ENCODE measurements around the gene NFIX.
"Not testable (repeated sequence)": the region's sequence is repeated elsewhere in the genome, so short reads cannot be mapped to it uniquely, and the experiment has no call there.

DNA sequence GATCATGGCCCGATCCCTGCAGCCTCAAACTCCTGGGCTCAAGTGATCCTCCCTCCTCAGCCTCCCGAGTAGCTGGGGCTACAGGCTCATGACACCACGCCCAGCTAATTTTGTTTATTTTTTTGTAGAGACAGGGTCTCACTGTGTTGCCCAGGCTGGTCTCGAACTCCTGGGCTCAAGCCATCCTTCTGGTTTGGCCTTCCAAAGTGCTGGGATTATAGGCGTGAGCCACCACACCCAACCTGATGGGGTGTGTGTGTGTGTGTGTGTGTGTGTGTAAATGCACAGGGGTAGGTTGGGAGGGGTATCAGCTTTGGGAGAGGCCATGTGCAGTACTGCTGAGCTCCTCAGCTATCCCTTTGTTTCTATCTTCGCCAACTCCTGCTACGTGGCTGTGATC is 19.2 kb upstream of the NFIX start:
- not testable (repeated sequence) for TF ChIP-seq POLR2A, EP300 (IDR thresholded peaks at IDR 0.05)
- TF ChIP-seq, protein P1, sequence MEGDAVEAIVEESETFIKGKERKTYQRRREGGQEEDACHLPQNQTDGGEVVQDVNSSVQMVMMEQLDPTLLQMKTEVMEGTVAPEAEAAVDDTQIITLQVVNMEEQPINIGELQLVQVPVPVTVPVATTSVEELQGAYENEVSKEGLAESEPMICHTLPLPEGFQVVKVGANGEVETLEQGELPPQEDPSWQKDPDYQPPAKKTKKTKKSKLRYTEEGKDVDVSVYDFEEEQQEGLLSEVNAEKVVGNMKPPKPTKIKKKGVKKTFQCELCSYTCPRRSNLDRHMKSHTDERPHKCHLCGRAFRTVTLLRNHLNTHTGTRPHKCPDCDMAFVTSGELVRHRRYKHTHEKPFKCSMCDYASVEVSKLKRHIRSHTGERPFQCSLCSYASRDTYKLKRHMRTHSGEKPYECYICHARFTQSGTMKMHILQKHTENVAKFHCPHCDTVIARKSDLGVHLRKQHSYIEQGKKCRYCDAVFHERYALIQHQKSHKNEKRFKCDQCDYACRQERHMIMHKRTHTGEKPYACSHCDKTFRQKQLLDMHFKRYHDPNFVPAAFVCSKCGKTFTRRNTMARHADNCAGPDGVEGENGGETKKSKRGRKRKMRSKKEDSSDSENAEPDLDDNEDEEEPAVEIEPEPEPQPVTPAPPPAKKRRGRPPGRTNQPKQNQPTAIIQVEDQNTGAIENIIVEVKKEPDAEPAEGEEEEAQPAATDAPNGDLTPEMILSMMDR (IDR thresholded peaks at IDR 0.05), result not testable (repeated sequence)

Measured in tibial nerve (tissue), 4 donors.